Colon (tissue), 2 donors: Measurements from ENCODE around the gene RPUSD3.

Experiments used
- FAIRE-seq: peaks from 2 replicates; lab custom pipeline; 2012; peaks lifted over from hg19 to GRCh38; lab: Jason Lieb, UNC
- donor health status: control.
- donor health status: control.

The RPUSD3 gene

DNA sequence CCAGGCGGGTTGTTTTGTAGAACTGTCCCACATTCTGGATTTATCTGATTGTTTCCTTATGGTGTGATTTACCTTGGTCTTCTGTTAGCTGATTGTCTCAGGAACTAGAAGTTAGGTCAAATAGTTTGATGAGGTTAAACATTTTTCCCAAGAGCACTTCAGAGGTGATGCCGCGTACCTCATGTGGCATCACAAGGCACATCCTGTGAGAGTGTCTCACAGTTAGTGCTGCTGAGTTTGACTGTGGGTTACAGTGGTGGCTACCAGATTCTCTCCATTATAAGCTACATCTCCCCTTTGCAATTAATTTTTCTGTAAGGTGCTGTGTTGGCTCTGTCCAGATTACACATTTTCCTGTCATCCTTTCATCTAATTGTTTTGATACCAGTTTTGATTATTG is 12.6 kb downstream of the RPUSD3 start:
- no peak for FAIRE-seq

DNA sequence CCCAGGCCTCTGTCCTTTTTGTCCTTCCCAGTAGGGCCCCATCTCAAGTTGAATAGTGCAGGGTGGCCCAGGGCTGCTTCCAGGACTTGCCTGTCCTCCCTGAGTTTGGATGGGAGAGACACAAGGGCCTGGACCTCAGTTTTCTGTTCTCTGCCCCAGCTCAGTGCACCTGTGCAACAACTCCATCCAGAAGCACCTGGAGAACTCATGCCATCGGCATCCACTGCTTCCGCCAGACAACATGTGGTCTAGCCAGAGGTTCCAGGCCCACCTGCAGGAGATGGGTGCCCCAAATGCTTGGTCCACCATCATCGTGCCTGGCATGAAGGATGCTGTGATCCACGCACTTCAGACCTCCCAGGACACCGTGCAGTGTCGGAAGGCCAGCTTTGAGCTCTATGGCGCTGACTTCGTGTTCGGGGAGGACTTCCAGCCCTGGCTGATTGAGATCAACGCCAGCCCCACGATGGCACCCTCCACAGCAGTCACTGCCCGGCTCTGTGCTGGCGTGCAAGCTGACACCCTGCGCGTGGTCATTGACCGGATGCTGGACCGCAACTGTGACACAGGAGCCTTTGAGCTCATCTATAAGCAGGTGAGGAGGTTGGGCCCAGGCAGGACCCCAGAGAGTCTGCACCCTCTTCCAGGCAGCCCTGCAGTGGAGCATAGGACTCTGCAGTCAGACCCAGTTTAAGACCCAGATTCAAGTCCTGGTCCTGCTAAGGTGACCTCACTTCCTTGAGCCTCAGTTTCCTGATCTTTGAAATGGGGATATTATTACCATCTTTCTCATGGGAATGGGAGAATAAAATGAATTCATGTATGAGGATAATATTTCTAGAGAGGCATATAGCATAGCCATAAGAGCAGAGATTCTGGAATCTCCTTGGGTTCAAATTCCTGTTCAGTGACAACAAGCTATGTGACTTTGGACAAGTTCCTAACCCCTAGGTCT is 14.7 kb downstream of the RPUSD3 start:
- FAIRE-seq, result no peak

DNA sequence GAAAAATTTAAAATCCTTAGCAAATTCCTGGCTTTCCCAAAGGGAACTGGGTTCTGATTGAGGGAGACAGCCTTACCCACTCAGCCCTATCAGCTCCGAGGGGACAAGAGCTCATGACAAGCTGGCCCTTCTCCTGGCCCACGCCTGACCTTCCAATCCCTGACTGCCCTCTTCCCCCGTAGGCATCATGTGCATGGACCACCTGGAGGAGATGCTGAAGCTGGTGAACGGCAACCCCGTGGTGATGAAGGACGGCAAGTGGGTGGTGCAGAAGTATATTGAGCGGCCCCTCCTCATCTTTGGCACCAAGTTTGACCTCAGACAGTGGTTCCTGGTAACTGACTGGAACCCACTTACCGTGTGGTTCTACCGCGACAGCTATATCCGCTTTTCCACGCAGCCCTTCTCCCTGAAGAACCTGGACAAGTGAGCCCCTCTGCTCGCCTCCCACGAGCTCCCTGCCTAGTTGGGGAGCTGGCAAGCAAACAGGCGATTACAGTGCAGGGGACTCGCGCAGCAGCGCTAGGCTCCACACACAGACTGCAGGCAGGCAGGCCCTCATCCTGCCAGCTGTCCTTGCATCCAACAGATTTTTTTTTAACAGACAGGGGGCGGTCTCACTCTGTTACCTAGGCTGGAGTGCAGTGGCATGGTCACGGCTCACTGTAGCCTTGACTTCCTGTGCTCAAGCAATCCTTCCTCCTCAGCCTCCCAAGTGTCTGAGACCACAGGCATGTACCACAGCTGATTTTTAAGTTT is 16.8 kb downstream of the RPUSD3 start:
- no peak for FAIRE-seq

DNA sequence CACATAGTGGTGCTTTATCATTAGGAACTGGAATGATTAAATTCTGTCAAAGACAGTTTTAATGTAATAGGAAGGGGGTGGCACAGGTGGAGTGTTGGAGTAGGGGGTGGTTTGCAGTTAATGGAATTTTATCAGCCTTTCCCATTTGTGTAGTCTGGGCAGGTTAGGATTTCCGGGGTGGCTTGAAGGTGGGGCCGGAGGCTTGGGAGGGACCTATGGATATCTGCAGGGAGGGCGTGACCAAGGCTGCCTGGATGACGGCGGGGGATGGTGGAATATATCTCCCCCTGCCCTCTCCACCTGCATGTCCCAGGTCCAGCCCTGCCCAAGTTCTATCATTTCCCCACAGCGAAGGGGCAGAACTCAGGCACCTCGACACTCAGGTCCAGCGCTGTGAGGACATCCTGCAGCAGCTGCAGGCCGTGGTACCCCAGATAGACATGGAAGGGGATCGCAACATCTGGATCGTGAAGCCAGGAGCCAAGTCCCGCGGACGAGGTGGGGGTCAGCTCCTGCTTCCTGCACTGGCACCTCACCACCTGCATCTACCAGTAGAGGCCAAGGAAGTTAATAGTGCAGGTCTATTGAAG is 18.3 kb downstream of the RPUSD3 start:
- FAIRE-seq, result no peak

DNA sequence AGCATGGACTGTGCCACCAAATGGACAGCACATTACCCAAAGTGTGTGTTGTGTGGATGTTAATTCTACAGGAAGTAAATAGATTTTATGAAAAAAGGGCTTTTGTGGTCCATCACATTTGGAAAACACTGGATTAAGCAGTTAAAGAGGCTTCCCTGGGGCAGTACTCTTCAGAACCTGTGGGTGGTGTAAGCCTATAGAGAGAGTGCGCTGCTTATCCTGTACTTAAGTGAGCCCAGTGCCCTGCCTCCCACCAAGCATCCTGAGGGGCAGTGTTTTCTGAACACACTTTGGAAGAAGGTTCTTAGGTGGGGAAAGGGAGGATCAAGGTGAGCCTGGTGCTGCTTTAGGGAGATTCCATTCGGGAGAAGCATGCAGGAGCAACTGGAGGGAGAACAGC is 22.9 kb downstream of the RPUSD3 start:
- no peak for FAIRE-seq

DNA sequence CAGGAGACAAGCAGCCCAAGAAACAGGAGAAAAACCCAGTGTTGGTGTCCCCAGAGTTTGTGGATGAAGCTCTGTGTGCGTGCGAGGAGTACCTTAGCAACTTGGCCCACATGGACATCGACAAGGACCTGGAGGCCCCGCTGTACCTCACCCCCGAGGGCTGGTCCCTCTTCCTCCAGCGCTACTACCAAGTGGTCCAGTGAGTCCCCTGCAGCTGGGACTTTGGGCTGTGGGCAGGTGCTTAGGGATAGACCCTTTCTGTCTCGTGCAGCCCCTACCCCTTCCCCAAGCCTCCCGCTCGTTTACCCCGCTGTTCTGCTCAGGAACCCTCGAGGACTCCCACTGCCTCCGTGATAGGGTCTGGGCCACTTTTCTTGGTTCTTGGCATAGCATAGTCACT is 23.3 kb downstream of the RPUSD3 start:
- no peak for FAIRE-seq

DNA sequence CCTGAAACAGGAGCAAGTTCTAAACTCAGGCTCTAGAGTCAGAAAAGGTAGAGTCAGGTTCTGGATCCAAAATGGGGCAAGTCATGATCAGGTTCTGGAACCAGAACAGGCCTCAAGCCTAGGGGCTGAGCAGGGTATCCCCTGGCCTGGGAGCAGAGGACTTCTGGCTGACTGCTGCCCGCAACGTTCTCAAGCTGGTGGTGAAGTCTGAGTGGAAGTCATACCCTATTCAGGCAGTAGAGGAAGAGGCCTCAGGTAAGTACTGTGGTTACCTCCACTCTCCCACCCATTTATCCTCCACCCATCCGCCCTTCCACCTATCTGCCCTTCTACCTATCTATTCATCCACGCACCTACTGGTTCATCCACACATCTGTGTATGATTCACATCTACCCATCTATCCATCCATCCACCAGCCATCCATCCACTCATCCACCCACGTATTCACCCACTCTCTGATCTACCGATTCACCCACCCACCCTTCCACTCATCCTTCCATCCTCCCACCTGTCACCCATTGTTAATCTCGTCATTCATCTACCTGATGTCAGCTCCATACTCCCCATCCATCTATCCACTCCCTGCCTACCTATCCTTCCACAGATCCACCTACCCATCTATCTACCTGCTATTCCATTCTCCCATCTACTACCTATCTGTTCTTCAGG is 25.0 kb downstream of the RPUSD3 start:
- FAIRE-seq, result no peak

DNA sequence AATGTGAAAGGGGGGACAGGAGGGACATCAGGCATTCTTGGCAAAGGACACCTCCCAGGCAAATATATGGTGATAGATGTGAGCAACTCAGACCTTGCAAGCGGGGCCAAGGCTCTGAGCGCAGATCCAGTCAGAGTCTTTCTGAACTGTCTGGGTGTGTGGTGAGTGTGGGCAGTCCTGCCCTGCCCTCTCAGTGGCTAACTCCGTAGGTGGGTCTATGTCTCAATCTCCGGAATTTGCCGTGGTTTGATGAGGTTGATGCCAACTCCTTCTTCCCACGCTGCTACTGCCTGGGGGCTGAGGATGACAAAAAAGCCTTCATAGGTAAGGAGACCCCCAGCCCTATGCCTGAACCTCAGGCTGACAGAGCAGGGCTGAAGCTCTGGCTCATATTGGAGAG is 26.4 kb downstream of the RPUSD3 start:
- no peak for FAIRE-seq

DNA sequence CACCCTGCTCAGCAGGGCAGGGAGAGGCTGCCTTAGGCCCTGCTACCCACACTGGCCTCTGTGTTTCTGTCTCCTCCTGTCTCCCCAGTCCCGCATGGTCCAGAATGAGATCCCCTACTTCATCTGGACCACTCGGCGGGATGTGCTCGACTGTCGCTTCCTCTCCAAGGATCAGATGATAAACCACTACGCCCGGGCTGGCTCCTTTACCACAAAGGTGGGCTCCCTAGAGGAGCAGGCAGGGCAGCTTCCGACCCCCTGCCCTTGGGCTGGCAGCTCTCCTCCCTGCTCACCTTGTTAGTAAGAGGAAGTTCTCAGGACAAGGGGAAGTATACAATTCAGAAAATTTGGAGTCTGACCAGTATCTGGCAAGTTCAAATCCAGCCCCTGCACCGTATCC is 27.8 kb downstream of the RPUSD3 start:
- no peak for FAIRE-seq

DNA sequence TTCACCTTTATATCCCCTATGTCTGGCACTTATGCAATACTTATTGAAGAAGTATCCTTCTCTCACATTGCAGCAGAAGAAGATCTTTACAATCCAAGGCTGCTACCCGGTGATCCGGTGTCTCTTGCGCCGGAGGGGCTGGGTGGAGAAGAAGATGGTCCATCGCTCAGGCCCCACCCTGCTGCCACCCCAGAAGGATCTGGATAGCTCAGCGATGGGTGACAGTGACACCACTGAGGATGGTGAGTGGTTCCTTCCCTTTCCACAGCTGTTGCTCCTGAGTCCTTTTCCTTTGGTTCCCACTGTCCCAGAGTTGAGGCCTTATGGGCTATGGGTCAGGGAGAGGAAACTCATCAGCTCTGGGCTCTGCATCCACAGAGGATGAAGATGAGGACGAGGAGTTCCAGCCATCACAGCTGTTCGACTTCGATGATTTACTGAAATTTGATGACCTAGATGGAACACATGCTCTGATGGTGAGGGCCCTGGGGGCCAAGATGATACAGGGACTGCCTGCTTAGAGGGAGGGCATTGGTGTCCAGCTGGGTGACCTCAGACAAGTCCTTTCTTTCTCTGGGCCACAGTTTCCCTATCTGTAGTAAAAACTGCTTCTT is 30.8 kb downstream of the RPUSD3 start:
- no peak for FAIRE-seq

DNA sequence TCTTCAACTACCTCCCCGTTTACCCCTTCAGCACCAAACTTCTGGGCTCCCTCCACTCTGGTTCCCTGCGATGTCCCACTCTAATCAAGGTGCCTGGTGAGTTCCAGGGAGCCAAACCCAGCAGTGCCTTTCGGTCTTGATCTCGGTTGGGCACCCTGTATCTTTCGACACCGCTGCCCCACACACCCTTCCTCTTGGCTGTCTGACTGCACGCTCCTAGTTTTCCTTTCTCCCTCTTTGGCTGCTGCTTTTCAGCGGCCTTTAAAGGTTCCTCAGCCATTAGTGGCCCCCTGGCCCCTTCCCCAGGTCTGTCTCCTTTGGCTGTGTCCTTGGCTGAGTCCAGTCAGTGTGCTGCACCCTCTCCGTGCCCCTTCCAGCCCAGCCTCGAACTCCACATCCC is 33.0 kb downstream of the RPUSD3 start:
- FAIRE-seq, result no peak

DNA sequence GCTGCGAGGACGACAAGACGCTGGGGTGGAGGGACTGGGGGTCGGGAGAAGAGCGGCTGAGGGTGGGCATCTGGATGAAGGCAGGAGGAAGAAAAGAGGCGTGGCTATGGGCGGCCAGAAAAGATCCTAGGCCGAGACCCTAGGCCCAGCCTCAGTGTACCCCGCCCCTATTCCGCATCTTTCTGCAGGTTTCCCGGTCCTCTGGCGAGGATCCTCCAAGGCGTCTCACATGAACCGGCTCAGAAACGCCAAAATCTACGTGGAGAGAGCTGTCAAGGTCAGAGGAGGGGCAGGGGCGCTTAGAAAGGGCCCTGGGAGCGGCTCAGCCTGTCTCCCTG is 33.4 kb downstream of the RPUSD3 start:
- no peak for FAIRE-seq

DNA sequence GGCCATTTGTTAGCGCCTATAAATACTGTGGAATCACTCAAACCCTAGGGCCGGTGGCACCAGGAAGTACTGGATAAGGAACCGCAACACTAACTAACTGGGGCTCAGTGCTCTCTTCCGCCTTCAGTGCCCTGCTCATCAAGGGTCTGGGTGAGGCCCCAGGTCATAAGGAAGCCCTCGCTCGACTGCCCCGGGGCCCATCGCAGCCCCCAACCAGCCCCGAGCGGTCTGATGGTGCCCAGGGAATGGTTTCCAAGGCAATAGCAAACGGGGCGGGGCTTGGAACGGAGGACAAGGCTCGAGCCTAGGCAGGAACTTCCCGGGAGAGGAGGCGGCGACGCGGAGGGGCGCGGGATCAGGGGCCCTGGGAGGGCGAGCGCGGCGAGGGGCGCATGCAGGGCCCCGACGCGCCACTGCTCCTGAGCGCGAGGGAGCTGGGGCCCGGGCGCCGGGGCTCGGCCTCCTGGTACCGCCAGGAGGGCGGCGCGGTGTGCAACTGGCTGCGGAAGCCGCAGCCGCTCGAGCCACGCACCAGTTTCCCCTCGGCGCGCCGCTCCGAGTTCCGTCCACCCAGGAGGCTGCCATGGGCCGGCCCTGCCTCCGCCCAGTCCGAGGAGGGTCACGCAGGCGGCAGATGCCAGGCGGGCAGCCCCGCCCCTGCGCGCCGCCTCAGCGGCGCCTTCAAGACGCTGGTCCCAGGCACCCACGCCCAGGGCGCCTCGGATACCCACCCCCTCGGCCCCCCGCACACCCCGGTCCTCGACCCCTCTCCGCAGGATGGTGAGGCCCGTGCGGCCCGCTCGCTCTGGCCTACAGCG is 34.0 kb downstream of the RPUSD3 start, which contains the start of gene TTLL3:
TSS of gene TTLL3 (plus strand) at position 648 of the 818 bp plus-strand sequence. CDS start 400 bp downstream, outside the sequence.
- no peak for FAIRE-seq

DNA sequence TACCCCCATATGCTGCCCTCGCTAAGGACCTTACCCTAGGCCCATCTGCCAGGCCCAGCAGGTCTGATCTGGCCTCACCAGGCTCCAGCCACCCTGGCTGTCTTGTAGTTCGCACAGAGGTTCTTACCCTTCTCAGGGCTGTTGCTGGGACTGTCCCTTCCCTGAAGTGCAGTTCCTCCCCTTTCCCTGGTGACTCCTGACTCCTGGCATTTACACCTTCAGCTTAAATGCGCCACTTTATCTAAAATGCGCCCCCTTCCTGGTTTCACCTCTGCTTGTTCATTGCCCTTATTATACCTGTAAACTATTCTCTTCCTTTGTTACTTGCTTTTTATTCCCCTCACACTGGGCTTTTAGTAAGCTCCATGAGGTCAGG is 34.6 kb downstream of the RPUSD3 start:
- no peak for FAIRE-seq

DNA sequence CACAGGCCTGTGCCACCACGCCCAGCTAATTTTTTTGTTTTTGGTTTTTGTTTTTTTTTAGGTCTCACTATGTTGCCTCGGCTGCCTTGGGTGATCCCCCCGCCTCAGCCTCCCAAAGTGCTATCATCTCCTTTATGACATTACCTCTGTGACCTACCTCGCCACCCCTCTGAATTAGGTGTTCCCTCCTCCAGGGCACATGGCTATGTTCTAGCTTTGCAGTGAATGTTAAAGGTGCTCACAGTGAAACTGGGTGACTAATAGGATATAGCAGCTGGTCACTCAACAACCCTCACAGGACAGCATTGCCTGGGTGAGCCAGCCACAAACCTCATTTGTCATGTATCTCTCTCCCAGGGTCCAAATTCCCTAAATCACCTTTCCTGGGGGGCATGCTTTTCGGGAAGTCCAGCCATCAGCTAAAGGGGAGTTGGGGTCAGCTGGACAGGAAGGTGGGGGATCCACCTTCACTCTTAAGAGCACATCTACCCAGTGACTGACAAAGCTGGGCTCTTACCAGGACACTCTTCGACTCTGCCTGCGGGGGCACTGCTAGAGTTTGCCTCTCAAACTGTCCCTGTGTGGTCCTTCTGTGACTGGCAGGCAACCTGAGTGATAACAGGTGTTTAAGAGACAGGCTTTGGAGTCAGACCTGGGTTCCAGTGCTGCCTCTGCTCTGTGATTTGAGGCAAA is 35.3 kb downstream of the RPUSD3 start:
- FAIRE-seq, result no peak

DNA sequence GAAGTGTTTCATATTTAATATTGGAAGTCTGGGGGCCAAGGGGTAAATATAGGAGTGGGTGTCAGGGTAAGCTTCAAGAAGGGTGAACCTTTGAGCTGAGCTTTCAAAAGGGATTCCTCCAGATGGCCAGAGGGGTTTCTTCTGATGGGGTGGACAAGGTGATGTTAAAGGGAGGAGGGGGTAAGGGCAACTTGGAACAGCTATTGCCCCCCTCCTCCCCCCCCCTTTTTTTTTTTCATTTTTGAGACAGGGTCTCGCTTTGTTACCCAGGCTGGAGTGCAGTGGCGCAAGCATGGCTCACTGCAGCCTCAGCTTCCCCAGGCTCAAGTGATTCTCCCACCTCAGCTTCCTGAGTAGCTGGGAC is 35.8 kb downstream of the RPUSD3 start:
- FAIRE-seq, result no peak

DNA sequence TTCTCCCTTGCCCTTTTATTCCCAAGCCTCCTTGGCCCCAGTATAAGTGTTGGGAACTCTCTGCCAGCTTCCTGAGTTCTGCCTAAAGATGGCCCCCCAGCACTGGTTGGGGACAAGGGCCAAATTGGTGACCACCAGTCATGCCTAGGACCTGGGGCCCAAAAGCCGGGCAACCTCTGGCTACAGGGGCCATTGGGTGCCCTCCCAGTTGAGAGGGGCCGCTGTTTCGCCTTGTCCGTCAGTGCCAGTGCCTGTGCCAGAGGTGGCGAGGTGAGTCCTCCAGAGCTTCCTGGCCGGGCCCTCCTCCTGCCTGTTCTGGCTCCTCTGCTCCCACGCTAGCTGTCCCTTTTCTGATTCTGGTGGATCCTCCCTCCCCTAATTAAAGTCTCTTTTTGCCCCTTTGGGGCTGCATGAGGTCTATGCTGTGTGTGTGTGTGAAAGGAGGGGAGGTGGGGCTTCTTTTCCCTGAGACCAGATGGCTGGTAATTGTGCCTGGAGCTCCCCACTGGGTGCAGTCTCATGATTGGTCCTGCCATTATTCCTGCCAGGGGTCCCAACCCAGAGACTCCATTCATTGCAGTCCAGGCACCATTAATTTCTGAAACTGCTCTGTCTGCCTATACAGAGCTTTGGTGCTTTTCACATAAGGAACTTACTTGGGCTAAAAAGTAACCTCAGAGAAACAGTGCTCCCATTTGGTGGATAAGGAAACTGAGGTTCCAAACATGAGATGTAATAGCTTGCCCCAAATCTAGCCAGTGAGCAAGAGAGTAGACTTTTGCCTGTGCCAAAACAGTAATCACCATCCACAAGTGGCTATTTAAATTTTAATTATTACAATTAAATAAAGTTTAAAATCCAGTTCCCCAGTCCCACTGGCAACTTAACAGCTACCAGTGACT is 36.9 kb downstream of the RPUSD3 start:
- no peak for FAIRE-seq

DNA sequence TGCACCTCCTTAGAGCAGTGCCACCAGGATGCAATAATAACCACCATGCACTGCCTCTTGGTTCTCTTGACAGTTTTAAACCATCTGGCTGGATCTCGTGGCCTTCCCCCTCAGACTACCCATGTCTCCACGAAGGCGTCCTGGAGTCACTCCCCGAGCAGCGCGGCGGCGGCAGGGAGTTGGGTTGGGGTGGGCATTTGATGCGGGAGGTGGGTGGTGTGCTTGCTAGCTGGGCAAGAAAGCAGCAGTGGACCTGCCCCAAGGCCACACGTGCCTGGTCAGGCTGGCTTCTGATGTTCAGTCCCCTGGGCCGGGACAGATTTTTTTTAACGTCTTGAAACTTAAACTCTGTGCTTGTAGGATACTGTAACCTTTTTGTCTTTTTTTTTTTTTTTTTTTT is 37.7 kb downstream of the RPUSD3 start:
- no peak for FAIRE-seq

DNA sequence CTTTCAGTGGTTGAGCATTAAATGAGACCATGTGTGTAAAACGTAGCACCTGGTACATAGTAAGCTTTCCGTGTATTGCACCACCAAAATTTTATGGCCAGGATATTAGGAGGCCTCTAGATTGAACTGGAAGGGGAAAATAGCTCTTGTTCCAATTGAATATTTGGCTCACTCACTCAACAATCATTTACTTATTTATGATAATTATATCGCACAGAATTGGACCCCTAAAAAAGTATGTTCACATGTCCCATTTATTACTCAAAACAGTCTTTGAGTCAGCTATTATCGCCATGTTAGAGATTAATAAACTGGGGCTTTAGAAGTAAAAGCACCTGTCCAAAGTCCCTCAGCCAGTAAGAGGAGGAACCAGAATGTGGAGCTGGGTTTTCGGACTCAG is 38.8 kb downstream of the RPUSD3 start:
- no peak for FAIRE-seq

DNA sequence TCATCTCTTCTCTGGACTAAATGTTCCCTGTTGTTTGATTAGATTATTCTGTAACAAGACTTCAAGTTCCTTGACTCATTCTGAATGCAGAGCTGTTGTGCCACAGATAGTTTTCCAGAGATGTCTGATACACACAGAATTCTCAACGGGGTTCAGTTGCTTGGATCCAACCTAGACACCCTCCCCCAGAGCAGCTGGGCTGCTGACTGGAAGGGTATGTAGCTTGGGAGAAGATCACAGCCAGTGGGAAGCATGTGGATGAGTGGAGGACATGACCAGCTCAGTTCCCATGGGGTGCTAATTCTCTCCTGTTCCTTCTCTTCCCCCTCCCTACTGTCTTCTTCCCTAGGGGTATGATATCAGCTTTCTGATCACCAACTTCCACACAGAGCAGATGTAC is 40.3 kb downstream of the RPUSD3 start:
- FAIRE-seq, result no peak
